ENCODE data around the gene HOXD1.

HOXD1 gene

GRCh38 chr2:176165370-176166050, 23.0 kb upstream of the HOXD1 start:
- no peak for DNase-seq (ENCODE audit: low read depth in 2 of 3, low spot score in 2 of 3)

- DNase-seq (ENCODE audit: low read depth in 2 of 3, low spot score in 2 of 3): no peak
These were observed 22.2 kb upstream of the HOXD1 start for GRCh38 chr2:176166272-176166671.

GRCh38 chr2:176167398-176167797, 21.1 kb upstream of the HOXD1 start:
- no peak for DNase-seq (ENCODE audit: low read depth in 2 of 3, low spot score in 2 of 3)

GRCh38 chr2:176169181-176169580, 19.3 kb upstream of the HOXD1 start:
- no peak for DNase-seq (ENCODE audit: low read depth in 2 of 3, low spot score in 2 of 3)

GRCh38 chr2:176169711-176170110, 18.8 kb upstream of the HOXD1 start:
- DNase-seq (ENCODE audit: low read depth in 2 of 3, low spot score in 2 of 3): no peak

GRCh38 chr2:176170602-176171305, 17.7 kb upstream of the HOXD1 start:
- no peak for DNase-seq (ENCODE audit: low read depth in 2 of 3, low spot score in 2 of 3)

GRCh38 chr2:176171351-176172006, 17.0 kb upstream of the HOXD1 start:
- no peak for DNase-seq (ENCODE audit: low read depth in 2 of 3, low spot score in 2 of 3)

GRCh38 chr2:176172007-176172894, 16.2 kb upstream of the HOXD1 start:
- no peak for DNase-seq (ENCODE audit: low read depth in 2 of 3, low spot score in 2 of 3)

GRCh38 chr2:176172895-176173566, 15.4 kb upstream of the HOXD1 start:
- no peak for DNase-seq (ENCODE audit: low read depth in 2 of 3, low spot score in 2 of 3)

GRCh38 chr2:176173567-176174381, 14.7 kb upstream of the HOXD1 start:
- DNase-seq (ENCODE audit: low read depth in 2 of 3, low spot score in 2 of 3): no peak

- no peak for DNase-seq (ENCODE audit: low read depth in 2 of 3, low spot score in 2 of 3)
These were observed 14.1 kb upstream of the HOXD1 start for GRCh38 chr2:176174382-176174823.

- no peak for DNase-seq (ENCODE audit: low read depth in 2 of 3, low spot score in 2 of 3)
These were observed 13.4 kb upstream of the HOXD1 start for GRCh38 chr2:176174824-176175708.

- no peak for DNase-seq (ENCODE audit: low read depth in 2 of 3, low spot score in 2 of 3)
These were observed 12.5 kb upstream of the HOXD1 start for GRCh38 chr2:176175709-176176607.

GRCh38 chr2:176177580-176178037, 10.9 kb upstream of the HOXD1 start:
- DNase-seq (ENCODE audit: low read depth in 2 of 3, low spot score in 2 of 3): no peak

GRCh38 chr2:176178038-176178756, 10.3 kb upstream of the HOXD1 start:
- DNase-seq (ENCODE audit: low read depth in 2 of 3, low spot score in 2 of 3): no peak

- DNase-seq (ENCODE audit: low read depth in 2 of 3, low spot score in 2 of 3): no peak
These were observed 9.6 kb upstream of the HOXD1 start for GRCh38 chr2:176178757-176179295.

- DNase-seq (ENCODE audit: low read depth in 2 of 3, low spot score in 2 of 3): no peak
These were observed 6.9 kb upstream of the HOXD1 start for GRCh38 chr2:176181551-176181950.
